ENCODE results near the gene CFAP157. TPM values are rescaled to one million over a fixed set of nuclear protein-coding genes. Genes with fewer than 3 reads are reported as not detected.

CFAP157 gene
- total and polyA plus RNA-seq, 8 donors, result 0.35 to 12.6 (median 8.4) TPM

GRCh38 chr9:127730262-127730661 is 23.5 kb downstream of the CFAP157 start:
- H3K4me3 ChIP-seq, result no peak overlapping the region
- no peaks in the 10 kb centered on the region for H3K9me3 ChIP-seq
- H3K4me1 ChIP-seq, result peaks cover 6 to 18% of the 10 kb centered on the region in 2 donors
- no peak for TF ChIP-seq CTCF (IDR thresholded peaks at IDR 0.05)
- H3K27me3 ChIP-seq, result no peaks in the 10 kb centered on the region
- no peak for DNase-seq
- intact Hi-C loops (cut with DNase I), result loop anchor here in 1 of 2 donors (5.0 kb wide), 1 partner anchor 138 kb away; no protein-coding TSS in a partner anchor
- no peak overlapping the region for H3K27ac ChIP-seq
- H3K36me3 ChIP-seq, result peaks cover 0 to 30% of the 10 kb centered on the region in 2 donors
- no peak for ATAC-seq

GRCh38 chr9:127730799-127731410 is 24.1 kb downstream of the CFAP157 start:
- Histone ChIP-seq H3K9me3 (no peaks in the 10 kb centered on the region), H3K4me3 (no peak overlapping the region), H3K4me1 (peaks cover 6 to 24% of the 10 kb centered on the region in 2 donors), H3K36me3 (peaks cover 0 to 30% of the 10 kb centered on the region in 2 donors), H3K27me3 (no peaks in the 10 kb centered on the region), H3K27ac (no peak overlapping the region)
- TF ChIP-seq CTCF (IDR thresholded peaks at IDR 0.05), result no peak
- intact Hi-C loops (cut with DNase I), result loop anchor here in 1 of 2 donors (5.0 kb wide), 1 partner anchor 139 kb away; no protein-coding TSS in a partner anchor
- no peak for ATAC-seq
- DNase-seq, result no peak

GRCh38 chr9:127731938-127732337 is 25.1 kb downstream of the CFAP157 start:
- H3K4me1 ChIP-seq, result peaks cover 6 to 24% of the 10 kb centered on the region in 2 donors
- no peaks in the 10 kb centered on the region for H3K9me3 ChIP-seq
- H3K27me3 ChIP-seq, result no peaks in the 10 kb centered on the region
- no peak overlapping the region for H3K27ac ChIP-seq
- intact Hi-C loops (cut with DNase I), result loop anchor here in 1 of 2 donors (5.0 kb wide), 1 partner anchor 140 kb away; no protein-coding TSS in a partner anchor
- H3K4me3 ChIP-seq, result no peak overlapping the region
- DNase-seq (no peak), ATAC-seq (no peak)
- H3K36me3 ChIP-seq, result peaks cover 0 to 30% of the 10 kb centered on the region in 2 donors
- no peak for TF ChIP-seq CTCF (IDR thresholded peaks at IDR 0.05)

GRCh38 chr9:127732444-127732843 is 25.7 kb downstream of the CFAP157 start:
- TF ChIP-seq CTCF (IDR thresholded peaks at IDR 0.05), result no peak
- DNase-seq, result no peak
- Histone ChIP-seq H3K4me1 (peaks cover 6 to 24% of the 10 kb centered on the region in 2 donors), H3K27ac (no peak overlapping the region), H3K4me3 (no peak overlapping the region), H3K36me3 (peaks cover 0 to 30% of the 10 kb centered on the region in 2 donors), H3K9me3 (no peaks in the 10 kb centered on the region), H3K27me3 (no peaks in the 10 kb centered on the region)
- intact Hi-C loops (cut with DNase I), result loop anchor here in 1 of 2 donors (5.0 kb wide), 1 partner anchor 140 kb away; no protein-coding TSS in a partner anchor
- no peak for ATAC-seq

GRCh38 chr9:127733614-127734013 is 26.8 kb downstream of the CFAP157 start:
- DNase-seq, result no peak
- TF ChIP-seq CTCF (IDR thresholded peaks at IDR 0.05), result no peak
- intact Hi-C loops (cut with DNase I), result loop anchor here in 1 of 2 donors (5.0 kb wide), 1 partner anchor 141 kb away; no protein-coding TSS in a partner anchor
- Histone ChIP-seq H3K9me3 (no peaks in the 10 kb centered on the region), H3K36me3 (peaks cover 0 to 40% of the 10 kb centered on the region in 2 donors), H3K27ac (no peak overlapping the region), H3K27me3 (no peaks in the 10 kb centered on the region), H3K4me1 (peaks cover 6 to 24% of the 10 kb centered on the region in 2 donors), H3K4me3 (no peak overlapping the region)
- ATAC-seq, result no peak

Data from left lung (tissue), 10 donors.